ENCODE data around the gene OSBPL9.
"Not testable (repeated sequence)": the region's sequence is repeated elsewhere in the genome, so short reads cannot be mapped to it uniquely, and the experiment has no call there.

OSBPL9 gene

GRCh38 chr1:51712590-51712989 is 95.7 kb downstream of the OSBPL9 start:
- DNase-seq (ENCODE audit: low spot score): no peak

GRCh38 chr1:51714374-51715019 is 97.6 kb downstream of the OSBPL9 start:
- no peak for DNase-seq (ENCODE audit: low spot score)

DNA sequence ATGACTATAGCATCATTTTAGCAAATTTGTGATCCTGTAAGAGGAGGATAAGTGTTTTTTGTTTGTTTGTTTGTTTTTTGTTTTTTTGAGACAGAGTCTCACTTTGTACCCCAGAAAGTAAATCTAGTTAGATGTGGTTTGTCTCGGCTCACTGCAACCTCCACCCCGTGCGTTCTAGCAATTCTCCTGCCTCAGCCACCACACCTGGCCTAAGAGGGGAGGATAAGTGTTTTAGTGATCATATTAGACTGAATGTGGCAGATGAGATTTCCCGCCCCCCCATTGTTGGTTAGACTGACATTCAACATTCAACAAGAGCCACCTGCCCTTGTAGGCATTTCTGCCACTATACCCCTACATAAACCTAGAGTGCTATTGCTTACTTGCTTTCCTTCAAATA is 98.5 kb downstream of the OSBPL9 start:
- no peak for DNase-seq (ENCODE audit: low spot score)

DNA sequence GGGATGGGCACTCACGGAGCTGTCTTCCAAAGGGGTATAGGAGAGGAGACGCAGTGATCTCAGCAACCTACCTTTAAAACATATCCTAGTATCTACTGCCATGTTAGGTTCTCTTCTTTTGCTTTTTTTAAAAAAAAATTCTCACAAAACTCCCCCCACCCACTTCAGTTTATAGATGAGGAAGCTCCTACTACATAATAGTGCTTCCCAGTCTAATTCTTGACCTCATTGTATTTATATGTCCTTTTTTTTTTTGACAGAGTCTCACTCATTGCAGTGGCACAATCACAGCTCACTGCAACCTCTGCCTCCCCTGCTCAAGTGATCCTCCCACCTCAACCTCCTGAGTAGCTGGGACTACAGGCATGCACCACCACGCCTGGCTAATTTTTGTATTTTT is 99.9 kb downstream of the OSBPL9 start:
- no peak for DNase-seq (ENCODE audit: low spot score)

GRCh38 chr1:51717842-51718241 is 101.0 kb downstream of the OSBPL9 start:
- no peak for DNase-seq (ENCODE audit: low spot score)

GRCh38 chr1:51719146-51719545 is 102.3 kb downstream of the OSBPL9 start:
- no peak for DNase-seq (ENCODE audit: low spot score)

- DNase-seq (ENCODE audit: low spot score): no peak
These were observed 107.9 kb downstream of the OSBPL9 start for GRCh38 chr1:51724797-51725196.

GRCh38 chr1:51726051-51726450 is 109.2 kb downstream of the OSBPL9 start:
- DNase-seq (ENCODE audit: low spot score): no peak

- DNase-seq (ENCODE audit: low spot score): no peak
These were observed 109.8 kb downstream of the OSBPL9 start for GRCh38 chr1:51726544-51727225.

DNA sequence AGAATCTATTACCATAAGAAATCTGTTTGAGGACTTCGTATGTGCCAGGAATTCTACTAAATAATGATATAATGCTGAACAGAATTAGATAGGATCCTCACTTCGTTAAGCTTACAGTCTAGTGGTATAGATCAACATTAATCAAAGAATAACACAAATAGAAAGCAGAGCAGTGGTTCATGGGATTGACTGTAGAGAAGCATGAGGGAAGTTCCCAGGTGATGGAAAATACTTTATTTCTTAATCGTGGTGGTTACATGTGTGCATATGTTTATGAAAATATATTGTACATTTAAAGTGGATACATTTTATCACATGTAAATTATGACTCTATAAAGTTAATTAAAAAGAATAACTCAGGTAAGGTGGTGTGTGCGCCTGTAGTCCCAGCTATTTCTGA is 110.5 kb downstream of the OSBPL9 start:
- DNase-seq (ENCODE audit: low spot score): no peak

DNA sequence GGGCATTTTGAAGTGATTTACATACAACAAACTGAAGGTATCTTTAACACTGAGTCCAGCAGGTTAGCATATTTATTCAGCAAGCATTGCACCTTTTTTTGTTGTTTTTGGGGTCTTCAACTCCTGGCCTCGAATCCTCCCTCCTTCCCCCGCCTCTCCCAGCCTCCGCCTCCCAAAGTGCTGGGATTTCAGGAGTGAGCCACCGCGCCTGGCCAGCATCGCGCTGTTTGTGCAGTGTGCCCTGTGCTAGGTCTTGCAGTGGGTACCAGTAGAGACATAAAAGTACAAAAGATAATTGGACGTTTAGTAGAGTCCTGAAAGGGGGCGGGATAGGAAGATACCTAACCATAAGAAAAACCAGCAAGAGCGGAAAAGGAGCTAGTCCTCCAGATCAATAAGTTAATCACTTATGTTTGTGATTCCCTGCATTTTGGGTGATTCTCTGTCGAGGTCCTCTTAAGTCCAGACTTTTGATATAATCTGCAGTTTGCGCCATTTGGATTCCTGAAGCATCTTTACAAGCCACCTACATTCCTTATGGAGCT is 111.8 kb downstream of the OSBPL9 start:
- DNase-seq (ENCODE audit: low spot score): no peak

DNA sequence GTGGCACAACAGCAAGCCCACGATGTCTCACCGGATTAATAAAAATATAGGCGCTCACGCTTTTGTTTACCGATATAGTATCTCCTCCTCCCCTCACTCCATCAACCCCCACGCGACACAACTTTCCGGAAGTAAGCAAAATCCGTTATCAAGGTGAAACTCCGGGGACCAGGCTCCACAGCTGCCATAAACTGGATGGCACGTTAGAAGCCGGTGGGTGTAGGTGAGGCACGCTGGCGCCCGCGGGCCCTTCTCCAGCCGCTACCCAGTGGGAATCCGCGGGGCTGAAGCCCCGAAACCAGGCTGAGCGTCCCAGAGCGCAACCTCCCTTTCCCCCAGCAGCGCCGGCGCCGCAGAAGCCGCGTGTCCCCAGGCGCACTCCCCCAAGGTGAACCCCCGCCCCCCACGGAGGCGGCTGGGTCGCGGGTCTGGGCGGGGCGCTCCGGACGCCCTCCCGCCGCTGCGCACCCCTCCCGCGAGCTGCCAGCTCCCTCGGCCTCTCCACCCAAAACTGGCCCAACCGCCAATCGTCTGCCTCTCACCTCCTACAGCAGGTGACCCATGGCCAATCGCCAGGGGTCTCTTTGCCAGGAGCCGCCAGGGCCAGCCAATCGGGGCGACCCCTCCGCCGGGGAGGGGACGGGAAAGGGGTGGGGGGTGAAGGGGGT is 112.4 kb downstream of the OSBPL9 start:
- DNase-seq (ENCODE audit: low spot score): peak; percentile 72

DNA sequence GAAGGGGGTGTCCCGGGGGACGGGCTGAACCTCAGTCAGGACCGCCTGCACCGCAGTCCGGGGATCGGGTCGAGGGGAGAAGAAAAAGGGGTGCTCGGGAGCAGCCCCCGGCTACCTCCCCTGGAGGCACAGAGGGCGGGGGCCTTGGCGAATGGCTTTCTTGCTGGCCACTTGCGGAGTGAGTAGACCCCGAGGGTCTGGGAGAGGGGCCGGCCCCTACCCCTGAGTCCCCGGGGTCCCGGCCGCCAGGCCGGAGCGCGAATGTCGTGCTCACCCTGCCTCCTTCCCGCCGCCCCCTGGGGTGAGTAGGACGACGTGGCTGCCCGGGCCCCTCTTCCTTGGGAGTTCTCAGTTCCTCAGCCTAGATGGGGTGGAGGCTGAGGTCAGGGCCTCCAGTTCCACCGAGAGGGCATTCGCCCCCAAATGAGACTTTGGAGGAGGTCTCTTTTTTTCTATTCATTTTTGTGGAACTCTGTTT is 113.0 kb downstream of the OSBPL9 start:
- DNase-seq (ENCODE audit: low spot score): no peak

DNA sequence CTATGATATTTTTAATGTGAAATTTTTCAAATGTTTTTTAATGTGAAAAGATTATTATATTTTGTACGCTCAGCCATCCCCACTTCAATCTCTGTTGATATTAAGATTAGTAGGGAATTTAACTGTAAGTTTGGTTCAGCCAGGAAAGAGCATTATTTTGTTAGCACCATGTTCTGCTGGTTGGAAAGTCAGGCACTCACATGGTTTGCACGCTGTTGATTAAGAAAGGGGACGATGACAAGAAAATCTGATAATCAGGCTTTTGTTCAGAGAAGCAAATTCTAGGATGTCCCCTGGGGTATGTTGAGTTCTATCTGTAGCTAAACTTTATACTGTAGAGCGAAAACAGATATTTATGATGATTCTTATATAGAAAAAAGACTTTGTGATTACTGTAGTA is 115.1 kb downstream of the OSBPL9 start:
- DNase-seq (ENCODE audit: low spot score): no peak

GRCh38 chr1:51732701-51733425 is 116.0 kb downstream of the OSBPL9 start:
- DNase-seq (ENCODE audit: low spot score): no peak

DNA sequence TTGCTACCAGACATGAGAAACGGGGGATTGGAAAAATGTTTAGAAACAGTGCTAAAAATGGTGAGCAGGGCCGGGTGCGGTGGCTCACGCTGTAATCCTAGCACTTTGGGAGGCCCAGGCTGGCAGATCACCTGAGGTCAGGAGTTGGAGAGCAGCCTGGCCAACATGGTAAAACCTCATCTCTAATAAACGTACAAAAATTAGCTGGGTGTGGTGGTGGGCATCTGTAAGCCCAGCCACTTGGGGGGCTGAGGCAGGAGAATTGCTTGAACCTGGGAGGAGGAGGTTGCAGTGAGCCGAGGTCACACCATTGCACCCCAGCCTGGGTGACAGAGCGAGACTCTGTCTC is 116.5 kb downstream of the OSBPL9 start:
- not testable (repeated sequence) for DNase-seq (ENCODE audit: low spot score)

- DNase-seq (ENCODE audit: low spot score): no peak
These were observed 117.1 kb downstream of the OSBPL9 start for GRCh38 chr1:51733793-51734522.

- no peak for DNase-seq (ENCODE audit: low spot score)
These were observed 118.2 kb downstream of the OSBPL9 start for GRCh38 chr1:51734896-51735745.

DNA sequence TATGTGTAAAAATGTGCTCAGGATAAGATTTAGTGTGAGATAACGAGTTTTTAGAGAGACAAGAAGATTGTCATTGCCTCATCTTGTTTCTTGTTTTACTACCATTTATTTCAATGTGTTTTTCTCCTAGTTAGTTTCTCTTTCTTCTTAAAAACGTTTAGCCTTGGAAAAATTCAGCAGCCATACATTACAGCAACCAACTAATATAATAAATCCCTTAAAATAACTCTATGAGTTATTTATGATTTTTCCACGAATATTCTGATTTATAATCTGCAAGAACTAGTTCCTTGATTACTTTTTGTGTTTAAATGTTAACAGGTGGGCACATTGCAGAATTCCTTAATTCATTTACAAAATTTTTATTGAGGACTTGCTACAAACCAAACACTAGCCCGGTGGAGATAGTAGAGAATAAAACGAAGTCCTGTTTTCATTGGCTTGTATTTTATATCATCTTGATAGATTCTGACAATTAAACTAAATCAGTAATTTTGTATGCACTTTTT is 118.9 kb downstream of the OSBPL9 start:
- no peak for DNase-seq (ENCODE audit: low spot score)

- peak; percentile 50 for DNase-seq (ENCODE audit: low spot score)
These were observed 119.8 kb downstream of the OSBPL9 start for GRCh38 chr1:51736702-51737101.

GRCh38 chr1:51738681-51739080 is 121.8 kb downstream of the OSBPL9 start:
- DNase-seq (ENCODE audit: low spot score): no peak
